HUES64 (cell line): ENCODE data around the gene PCDH15.

Experiments used
- H3K27ac ChIP-seq: 2 replicates; pipeline ENCODE4 v1.7.0; 2013; ENCODE audit warnings: low read depth, low read length, inconsistent platforms
- H3K27me3 ChIP-seq: 2 replicates; pipeline ENCODE4 v1.6.1; 2013; ENCODE audit warnings: mild to moderate bottlenecking, low read length; ENCODE audit not compliant: insufficient read depth
- H3K36me3 ChIP-seq: 2 replicates; pipeline ENCODE4 v1.6.1; 2013; ENCODE audit warnings: mild to moderate bottlenecking, low read length; ENCODE audit not compliant: insufficient read depth
- H3K4me1 ChIP-seq: 2 replicates; pipeline ENCODE4 v1.6.1; 2013; ENCODE audit warnings: mild to moderate bottlenecking, low read length, moderate library complexity; ENCODE audit not compliant: insufficient read depth
- H3K4me3 ChIP-seq: 2 replicates; pipeline ENCODE4 v1.5.1; 2013; ENCODE audit warnings: mild to moderate bottlenecking, low read length, moderate library complexity
- H3K9ac ChIP-seq: 2 replicates; pipeline ENCODE4 v1.6.1; 2013; ENCODE audit warnings: mild to moderate bottlenecking, low read depth, low read length
- H3K9me3 ChIP-seq: 2 replicates; pipeline ENCODE4 v1.6.1; 2013; ENCODE audit warnings: low read depth, low read length; ENCODE audit not compliant: insufficient read depth
- WGBS: fragments of 150-250, 120-280 bp; methylation state at CpG from one replicate; pipeline ENCODE4 v1.1.7; 2013; ENCODE audit warnings: missing lambda C conversion rate; 5-methylcytosine and 5-hydroxymethylcytosine counted together

The PCDH15 gene

GRCh38 chr10:53909791-53910190 lies 891.2 kb downstream of the PCDH15 start:
- Histone ChIP-seq H3K36me3 (no peaks in the 10 kb centered on the region), H3K4me3 (no peak overlapping the region), H3K4me1 (no peaks in the 10 kb centered on the region), H3K27me3 (no peaks in the 10 kb centered on the region), H3K27ac (no peak overlapping the region), H3K9ac (no peak overlapping the region), H3K9me3 (no peaks in the 10 kb centered on the region)
- WGBS = 88% methylated on average over 5 of the region's 5 CpGs

GRCh38 chr10:53904506-53905241 lies 896.4 kb downstream of the PCDH15 start:
- no peaks in the 10 kb centered on the region; the same call in 1 of the 2 replicates for H3K4me1 ChIP-seq
- H3K4me3 ChIP-seq = no peak overlapping the region
- no peaks in the 10 kb centered on the region for H3K9me3 ChIP-seq
- H3K27me3 ChIP-seq = no peaks in the 10 kb centered on the region
- 93% methylated on average over 4 of the region's 7 CpGs for WGBS
- no peak overlapping the region for H3K9ac ChIP-seq
- no peak overlapping the region for H3K27ac ChIP-seq
- H3K36me3 ChIP-seq = no peaks in the 10 kb centered on the region

- no peaks in the 10 kb centered on the region for H3K9me3 ChIP-seq
- WGBS = 86% methylated on average over 1 of the region's 1 CpG
- no peaks in the 10 kb centered on the region for H3K27me3 ChIP-seq
- H3K36me3 ChIP-seq = no peaks in the 10 kb centered on the region
- H3K4me1 ChIP-seq = no peaks in the 10 kb centered on the region; the same call in 1 of the 2 replicates
- H3K27ac ChIP-seq = no peak overlapping the region
- H3K4me3 ChIP-seq = no peak overlapping the region
- no peak overlapping the region for H3K9ac ChIP-seq
These were observed 897.3 kb downstream of the PCDH15 start for GRCh38 chr10:53903756-53904155.

GRCh38 chr10:53899463-53900160 lies 901.4 kb downstream of the PCDH15 start:
- Histone ChIP-seq H3K9ac (no peak overlapping the region), H3K36me3 (no peaks in the 10 kb centered on the region), H3K27ac (no peak overlapping the region), H3K9me3 (no peaks in the 10 kb centered on the region), H3K4me3 (no peak overlapping the region), H3K4me1 (no peaks in the 10 kb centered on the region; the same call in 1 of the 2 replicates), H3K27me3 (no peaks in the 10 kb centered on the region)
- 97% methylated on average over 5 of the region's 5 CpGs for WGBS

- H3K27ac ChIP-seq = no peak overlapping the region
- no peak overlapping the region for H3K9ac ChIP-seq
- H3K9me3 ChIP-seq = no peaks in the 10 kb centered on the region
- no peak overlapping the region for H3K4me3 ChIP-seq
- no peaks in the 10 kb centered on the region; the same call in 1 of the 2 replicates for H3K4me1 ChIP-seq
- H3K27me3 ChIP-seq = no peaks in the 10 kb centered on the region
- 86% methylated on average over 1 of the region's 1 CpG for WGBS
- no peaks in the 10 kb centered on the region for H3K36me3 ChIP-seq
These were observed 902.5 kb downstream of the PCDH15 start for GRCh38 chr10:53898532-53898931.

GRCh38 chr10:53894145-53894544 lies 906.9 kb downstream of the PCDH15 start:
- 96% methylated on average over 5 of the region's 5 CpGs for WGBS
- Histone ChIP-seq H3K9ac (no peak overlapping the region), H3K4me1 (no peaks in the 10 kb centered on the region)

GRCh38 chr10:53893061-53893460 lies 908.0 kb downstream of the PCDH15 start:
- Histone ChIP-seq H3K27me3 (no peaks in the 10 kb centered on the region), H3K36me3 (no peaks in the 10 kb centered on the region), H3K4me1 (no peaks in the 10 kb centered on the region), H3K9me3 (no peaks in the 10 kb centered on the region), H3K27ac (no peak overlapping the region), H3K9ac (no peak overlapping the region), H3K4me3 (no peak overlapping the region)
- no CpG with 5 or more reads among the region's 1 CpG for WGBS

More at GRCh38 chr10:53894145-53894544, 906.9 kb downstream of the PCDH15 start:
- Histone ChIP-seq H3K27ac (no peak overlapping the region), H3K9me3 (no peaks in the 10 kb centered on the region), H3K27me3 (no peaks in the 10 kb centered on the region), H3K36me3 (no peaks in the 10 kb centered on the region), H3K4me3 (no peak overlapping the region)

- Histone ChIP-seq H3K9me3 (no peaks in the 10 kb centered on the region), H3K27me3 (no peaks in the 10 kb centered on the region), H3K27ac (no peak overlapping the region), H3K4me1 (no peaks in the 10 kb centered on the region), H3K9ac (no peak overlapping the region), H3K4me3 (no peak overlapping the region), H3K36me3 (no peaks in the 10 kb centered on the region)
- 87% methylated on average over 5 of the region's 9 CpGs for whole genome bisulfite sequencing
These were observed 914.4 kb downstream of the PCDH15 start for GRCh38 chr10:53886325-53887300.

GRCh38 chr10:53864846-53865245 lies 936.2 kb downstream of the PCDH15 start:
- H3K4me3 ChIP-seq = no peak overlapping the region
- H3K27ac ChIP-seq = no peak overlapping the region
- no peak overlapping the region for H3K9ac ChIP-seq
- 100% methylated on average over 4 of the region's 4 CpGs for WGBS
- H3K36me3 ChIP-seq = no peaks in the 10 kb centered on the region
- no peaks in the 10 kb centered on the region for H3K9me3 ChIP-seq
- H3K4me1 ChIP-seq = no peaks in the 10 kb centered on the region
- no peaks in the 10 kb centered on the region for H3K27me3 ChIP-seq

GRCh38 chr10:53852450-53853175 lies 948.4 kb downstream of the PCDH15 start:
- H3K4me1 ChIP-seq = no peaks in the 10 kb centered on the region
- no peaks in the 10 kb centered on the region for H3K36me3 ChIP-seq
- H3K27ac ChIP-seq = no peak overlapping the region
- no peaks in the 10 kb centered on the region for H3K9me3 ChIP-seq
- H3K4me3 ChIP-seq = no peak overlapping the region
- no peaks in the 10 kb centered on the region for H3K27me3 ChIP-seq
- no peak overlapping the region for H3K9ac ChIP-seq
- 100% methylated on average over 2 of the region's 4 CpGs for whole genome bisulfite sequencing
